HK-2 (cell line): ENCODE measurements around the gene PARVG.
A peak's percentile ranks its signal among the peaks of the same experiment; 100 is the strongest.

Source experiments
- DNase-seq: peaks from one replicate; pipeline ENCODE4 v3.0.0-alpha.2; 2018; ENCODE audit not compliant: unreplicated experiment

Gene PARVG

GRCh38 chr22:44154436-44154942 lies 26.2 kb upstream of the PARVG start:
- peak; percentile 21 for DNase-seq

- DNase-seq, result no peak
Measured at GRCh38 chr22:44155115-44155514, 25.6 kb upstream of the PARVG start.

GRCh38 chr22:44157916-44158618 lies 22.7 kb upstream of the PARVG start:
- DNase-seq, result no peak

GRCh38 chr22:44158816-44159215 lies 21.9 kb upstream of the PARVG start:
- DNase-seq, result no peak

- no peak for DNase-seq
Measured at GRCh38 chr22:44159221-44159620, 21.5 kb upstream of the PARVG start.

GRCh38 chr22:44159811-44160210 lies 20.9 kb upstream of the PARVG start:
- DNase-seq, result no peak

- DNase-seq, result no peak
Measured at GRCh38 chr22:44160421-44160820, 20.3 kb upstream of the PARVG start.

- no peak for DNase-seq
Measured at GRCh38 chr22:44161673-44162072, 19.1 kb upstream of the PARVG start.

GRCh38 chr22:44162960-44163359 lies 17.8 kb upstream of the PARVG start:
- DNase-seq, result no peak

GRCh38 chr22:44163536-44163935 lies 17.2 kb upstream of the PARVG start:
- DNase-seq, result no peak

GRCh38 chr22:44164031-44164430 lies 16.7 kb upstream of the PARVG start:
- DNase-seq, result no peak

- no peak for DNase-seq
Measured at GRCh38 chr22:44165286-44165874, 15.3 kb upstream of the PARVG start.

- no peak for DNase-seq
Measured at GRCh38 chr22:44166498-44167276, 14.0 kb upstream of the PARVG start.

GRCh38 chr22:44167501-44167900 lies 13.2 kb upstream of the PARVG start:
- no peak for DNase-seq

- no peak for DNase-seq
Measured at GRCh38 chr22:44168206-44168605, 12.5 kb upstream of the PARVG start.

GRCh38 chr22:44170470-44170869 lies 10.3 kb upstream of the PARVG start:
- DNase-seq, result no peak

GRCh38 chr22:44171561-44171960 lies 9.2 kb upstream of the PARVG start:
- no peak for DNase-seq

GRCh38 chr22:44172370-44173108 lies 8.2 kb upstream of the PARVG start:
- DNase-seq, result no peak

- no peak for DNase-seq
Measured at GRCh38 chr22:44173154-44173553, 7.6 kb upstream of the PARVG start.

- no peak for DNase-seq
Measured at GRCh38 chr22:44175676-44176075, 5.0 kb upstream of the PARVG start.

GRCh38 chr22:44179196-44179988 lies 1.3 kb upstream of the PARVG start:
- DNase-seq, result no peak
